Neural progenitor cell (in vitro differentiated cells): ENCODE data around the gene FBXL15.

Source experiments
- CTCF ChIP-seq: fragments of 200-600 bp; sonication (generic); IDR thresholded peaks from 2 replicates; pipeline ENCODE4 v1.5.1; 2017; ENCODE audit warnings: antibody characterized with exemption, mild to moderate bottlenecking
- EZH2 ChIP-seq: fragments of 200-600 bp; sonication (generic); IDR thresholded peaks from 2 replicates; pipeline ENCODE4 v1.6.1; 2017; ENCODE audit warnings: antibody characterized with exemption, mild to moderate bottlenecking, moderate library complexity

- TF ChIP-seq CTCF (no peak), EZH2 (no peak)
Measured at GRCh38 chr10:102375867-102376266, 44.8 kb upstream of the FBXL15 start.
